HG03045 (cell line): ENCODE measurements around the gene SKIL.

Source experiments
- ATAC-seq: cut with Tn5 transposase; IDR thresholded peaks from one replicate; pipeline ENCODE4 v1.9.1; 2021; ENCODE audit warnings: mild to moderate bottlenecking, moderate library complexity; ENCODE audit not compliant: unreplicated experiment

Gene SKIL

GRCh38 chr3:170386468-170386867 is 29.0 kb downstream of the SKIL start:
- no peak for ATAC-seq

GRCh38 chr3:170387950-170388349 is 30.4 kb downstream of the SKIL start:
- no peak for ATAC-seq

- no peak for ATAC-seq
Observed at GRCh38 chr3:170391108-170391507, 33.6 kb downstream of the SKIL start.

- ATAC-seq: no peak
Observed at GRCh38 chr3:170397685-170398084, 40.2 kb downstream of the SKIL start.

DNA sequence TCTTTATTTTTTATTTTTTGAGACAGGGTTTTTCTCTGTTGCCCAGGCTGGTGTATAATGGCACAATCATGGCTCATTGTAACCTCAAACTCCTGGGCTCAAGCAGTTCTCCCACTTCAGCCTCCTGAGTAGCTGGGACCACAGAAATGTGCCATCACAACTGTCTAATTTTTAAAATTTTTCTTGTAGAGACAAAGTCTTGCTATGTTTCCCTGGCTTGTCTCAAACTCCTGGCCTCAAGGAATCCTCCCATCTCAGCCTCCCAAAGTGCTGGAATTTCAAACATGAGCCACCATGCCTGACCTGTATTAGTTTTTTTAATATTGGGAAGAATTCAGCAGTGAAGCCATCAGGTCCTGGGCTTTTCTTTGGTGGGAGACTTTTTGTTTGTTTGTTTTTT is 47.6 kb downstream of the SKIL start:
- no peak for ATAC-seq

DNA sequence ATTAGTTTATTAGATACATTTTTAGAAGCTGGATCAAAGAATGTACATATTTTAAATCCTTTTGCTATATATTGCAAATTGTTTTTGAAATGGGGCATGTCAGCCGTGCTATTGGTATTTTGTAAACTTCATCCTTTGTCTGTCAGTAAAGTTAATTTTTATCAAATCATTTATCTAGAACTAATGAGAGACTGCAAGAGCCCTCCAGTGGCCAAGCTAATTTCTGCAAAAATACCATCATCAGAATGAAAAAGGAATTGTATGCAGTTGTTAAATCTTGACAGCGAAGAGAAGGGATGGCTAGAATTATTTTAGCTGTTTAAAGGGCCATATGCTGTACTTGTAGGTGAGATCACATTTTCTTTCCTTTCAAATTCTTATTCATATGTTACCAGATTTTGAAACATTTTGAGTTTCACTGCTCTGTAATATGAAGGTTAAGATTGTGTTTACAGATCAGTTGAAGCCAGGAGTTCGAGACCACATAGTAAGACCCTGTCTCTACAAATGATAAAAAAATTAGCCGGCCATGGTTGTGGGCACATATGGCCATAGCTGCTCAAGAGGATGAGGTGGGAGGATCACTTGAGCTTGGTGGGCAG is 53.0 kb downstream of the SKIL start:
- no peak for ATAC-seq

DNA sequence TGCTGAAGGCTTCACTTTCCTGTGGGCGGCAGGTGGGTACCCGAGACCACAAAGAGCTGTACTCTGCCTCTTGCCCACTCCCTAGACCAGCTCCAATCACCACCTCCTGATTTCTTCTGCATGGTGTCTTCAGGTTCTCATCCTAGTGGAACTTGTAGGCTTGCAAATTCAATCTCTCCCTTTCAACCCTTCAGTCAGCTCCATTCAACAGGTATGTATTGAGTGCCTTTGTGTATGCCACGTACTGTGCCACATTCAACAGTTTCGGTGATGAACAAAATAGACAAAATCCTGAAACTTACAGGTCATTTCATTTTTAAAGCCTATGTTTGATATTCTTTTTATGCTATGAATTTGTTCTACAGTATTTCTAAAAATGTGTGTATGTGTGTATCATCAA is 55.8 kb downstream of the SKIL start:
- ATAC-seq: no peak

GRCh38 chr3:170414202-170414663 is 56.7 kb downstream of the SKIL start:
- ATAC-seq: no peak

GRCh38 chr3:170417090-170417489 is 59.6 kb downstream of the SKIL start:
- no peak for ATAC-seq

DNA sequence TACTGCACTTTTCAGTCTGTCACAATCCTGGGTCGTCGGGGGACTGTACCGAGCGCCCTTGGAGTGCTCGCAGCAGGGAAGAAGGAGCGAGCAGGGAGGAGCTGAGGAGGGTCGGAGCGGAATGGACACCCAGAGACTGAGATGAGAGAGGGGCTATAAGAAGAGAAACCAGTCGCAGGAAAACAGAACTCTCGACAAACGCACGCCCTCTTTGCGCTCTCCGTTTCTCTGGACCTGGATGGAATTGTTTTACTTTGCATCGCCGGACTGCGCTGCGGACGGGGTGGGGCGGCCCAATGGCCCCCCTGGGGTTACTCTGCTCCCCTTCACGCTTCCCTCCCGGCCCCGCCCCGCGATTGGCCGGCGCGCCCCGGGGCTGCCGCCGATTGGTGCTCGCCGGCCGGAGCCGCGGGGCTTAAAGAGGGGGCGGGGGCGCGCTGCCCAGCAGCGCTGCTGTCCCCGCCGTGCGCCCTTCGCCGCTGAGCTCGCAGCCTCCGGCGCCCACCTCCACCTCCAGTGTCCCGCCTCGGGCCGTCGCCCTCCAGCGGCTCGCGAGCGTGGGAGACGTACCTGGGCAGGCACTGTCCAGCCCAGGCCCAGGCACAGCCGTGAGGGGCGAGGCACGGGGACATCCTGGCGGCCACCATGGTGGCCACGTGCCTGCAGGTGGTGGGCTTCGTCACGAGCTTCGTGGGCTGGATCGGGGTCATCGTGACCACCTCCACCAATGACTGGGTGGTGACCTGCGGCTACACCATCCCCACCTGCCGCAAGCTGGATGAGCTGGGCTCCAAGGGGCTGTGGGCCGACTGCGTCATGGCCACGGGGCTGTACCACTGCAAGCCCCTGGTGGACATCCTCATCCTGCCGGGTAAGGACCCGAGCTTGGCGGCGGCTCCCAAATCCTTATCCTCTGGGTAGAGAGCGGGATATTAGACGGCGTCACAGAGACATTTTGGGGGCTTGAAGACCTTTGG is 61.2 kb downstream of the SKIL start, which contains the start of gene CLDN11:
TSS of gene CLDN11 (plus strand) at position 447 of the 977 bp plus-strand sequence. CDS start at position 646, 199 bp downstream.
- no peak for ATAC-seq

DNA sequence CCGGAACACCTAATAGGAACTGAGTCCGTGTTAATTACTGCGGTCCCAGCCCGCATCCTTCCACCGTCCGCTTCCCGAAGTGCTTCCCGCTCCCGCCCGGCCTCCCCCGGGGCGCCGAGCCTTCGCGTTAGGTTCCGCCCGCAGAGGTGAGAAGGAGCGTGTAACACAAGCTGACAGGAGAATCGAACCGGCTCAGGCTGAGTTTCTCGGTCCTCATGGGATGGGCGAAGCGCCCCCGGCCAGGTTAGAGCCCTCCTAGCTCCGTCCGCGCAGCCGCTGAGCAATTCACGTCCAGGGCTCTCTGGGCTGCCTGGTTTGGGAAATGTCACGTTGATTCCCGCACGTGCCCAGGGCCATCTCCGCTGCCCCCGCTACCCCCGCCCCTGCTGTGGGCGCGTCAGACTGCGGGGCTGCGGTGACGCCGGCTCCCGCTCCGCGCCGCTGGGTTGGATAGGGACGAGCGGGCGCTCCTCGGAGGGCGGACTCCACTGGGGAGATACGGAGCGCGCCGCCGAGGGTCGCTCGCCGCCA is 62.1 kb downstream of the SKIL start:
- no peak for ATAC-seq

GRCh38 chr3:170420307-170420821 is 62.8 kb downstream of the SKIL start:
- ATAC-seq: no peak

DNA sequence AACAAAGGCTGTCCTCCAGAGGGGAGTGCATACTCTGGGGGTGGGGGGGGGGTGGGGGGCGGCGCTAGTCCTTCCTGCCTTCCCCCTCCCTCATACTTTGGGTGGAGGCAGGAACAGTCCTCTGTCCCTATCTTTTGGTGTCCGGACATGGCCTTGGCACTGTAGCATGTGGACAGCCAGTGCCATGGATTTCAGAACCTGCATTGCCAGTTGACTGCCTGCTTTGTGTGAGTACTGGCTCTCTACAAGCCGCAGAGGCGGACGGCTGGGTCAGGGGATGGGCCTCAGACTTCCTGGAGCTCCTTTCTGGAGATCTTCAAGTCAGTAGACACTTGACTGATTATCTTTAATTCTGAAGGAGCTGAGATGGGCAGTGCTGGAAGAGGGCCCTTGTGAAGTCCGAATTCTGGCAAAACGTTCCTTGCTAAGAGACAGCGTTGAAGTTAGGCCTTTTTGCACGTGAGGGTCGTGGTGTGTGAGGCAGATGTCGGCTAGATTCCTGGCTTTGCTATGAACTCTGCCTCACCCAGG is 63.7 kb downstream of the SKIL start:
- ATAC-seq: no peak

DNA sequence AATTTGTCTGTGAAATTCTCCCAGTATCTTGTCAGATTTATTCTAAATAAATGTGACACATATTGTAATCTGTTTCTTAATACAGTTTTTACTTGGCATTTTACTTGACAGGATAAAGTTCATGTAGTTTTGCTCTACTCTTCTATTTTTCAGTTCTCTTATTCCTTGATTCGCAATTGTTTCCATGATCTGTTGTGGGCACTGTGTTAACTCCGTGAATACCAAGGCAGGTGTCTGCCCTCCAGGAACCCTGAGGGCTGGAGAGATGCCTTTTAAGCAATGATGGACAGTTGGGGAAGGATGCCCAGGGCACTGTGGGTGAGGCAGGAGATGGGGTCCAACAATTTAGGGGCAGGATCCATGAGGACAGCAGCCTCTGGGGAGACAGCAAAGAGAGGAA is 64.2 kb downstream of the SKIL start:
- no peak for ATAC-seq

- ATAC-seq: no peak
Observed at GRCh38 chr3:170423001-170423615, 65.6 kb downstream of the SKIL start.

GRCh38 chr3:170424879-170425278 is 67.4 kb downstream of the SKIL start:
- ATAC-seq: no peak

DNA sequence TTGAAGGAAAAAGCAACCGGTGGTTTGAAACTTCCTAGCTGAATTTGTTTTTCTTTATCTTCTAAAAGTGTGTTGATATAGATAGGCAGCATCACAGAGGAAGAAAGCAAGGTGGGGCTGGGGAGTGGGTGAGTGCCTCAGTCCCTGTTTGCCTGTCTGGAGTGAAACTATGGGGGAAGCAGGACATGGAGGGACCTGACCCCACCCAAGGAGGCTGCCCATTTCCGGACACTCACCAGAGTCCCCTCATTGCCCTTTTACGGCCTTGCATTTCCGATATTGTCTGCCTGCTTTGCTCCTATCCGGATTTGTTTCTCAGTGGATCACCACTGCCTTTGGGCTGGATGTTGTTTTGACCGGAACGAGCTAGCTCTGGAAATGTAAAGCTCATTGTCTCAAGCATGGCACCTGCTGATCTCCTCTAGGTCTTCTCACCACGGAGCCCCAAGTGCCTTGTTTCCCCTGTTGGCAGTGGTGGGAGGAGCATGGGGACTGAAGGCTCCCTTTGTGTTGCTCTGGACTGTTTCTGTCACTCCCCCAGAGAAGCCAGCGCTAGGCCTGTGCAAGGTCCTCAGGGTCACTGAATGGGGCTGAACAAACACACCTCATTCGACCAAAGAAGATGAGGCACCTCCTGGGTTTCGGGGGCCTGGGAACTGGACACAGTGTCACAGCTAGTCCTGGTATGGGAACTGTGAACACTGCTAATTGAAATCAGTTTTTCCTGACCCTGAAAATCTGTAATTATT is 68.2 kb downstream of the SKIL start:
- no peak for ATAC-seq

DNA sequence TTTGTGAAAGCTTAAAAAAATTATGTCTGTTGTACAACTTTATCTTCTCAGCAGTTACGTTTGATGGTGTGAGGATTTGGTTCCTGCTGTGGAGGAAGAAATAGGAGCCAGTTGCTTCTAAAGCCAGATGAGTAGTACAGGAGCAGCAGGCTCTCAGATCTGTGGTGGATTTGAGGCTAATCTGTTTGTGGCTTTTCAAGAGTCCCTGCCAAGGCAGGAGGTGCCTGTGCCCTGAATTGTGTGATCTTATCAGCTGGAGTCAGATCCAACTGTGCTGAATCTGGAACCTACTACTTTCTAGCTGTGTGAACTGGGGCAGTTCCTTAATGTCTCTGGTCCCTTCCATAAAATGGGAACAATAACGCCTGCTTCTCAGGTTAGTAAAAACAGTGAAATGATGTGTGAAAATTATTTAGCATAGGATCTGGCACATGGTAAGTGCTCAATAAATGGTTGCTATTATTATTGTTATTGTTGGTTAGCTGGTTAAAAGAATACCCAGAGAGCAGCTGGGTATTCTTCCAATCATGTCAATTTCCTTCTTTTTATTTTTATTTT is 68.8 kb downstream of the SKIL start:
- ATAC-seq: no peak

DNA sequence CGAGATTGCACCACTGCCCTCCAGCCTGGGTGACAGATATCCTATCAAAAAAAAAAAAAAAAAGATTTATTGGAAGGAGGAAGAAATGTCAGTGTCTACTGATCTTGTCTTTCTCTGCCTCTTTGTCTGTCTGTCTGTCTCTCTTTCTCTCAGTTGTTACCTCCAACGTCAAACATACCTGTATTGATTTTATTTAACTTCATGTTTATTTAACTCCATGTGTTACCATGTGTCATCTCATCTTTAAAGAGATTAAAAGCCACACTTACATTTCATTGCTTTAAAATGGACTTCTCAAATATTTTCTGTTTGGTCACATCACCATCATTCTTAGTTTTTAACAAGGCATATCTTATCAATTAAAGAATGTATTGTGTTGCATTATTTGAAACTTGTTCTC is 70.6 kb downstream of the SKIL start:
- ATAC-seq: no peak

DNA sequence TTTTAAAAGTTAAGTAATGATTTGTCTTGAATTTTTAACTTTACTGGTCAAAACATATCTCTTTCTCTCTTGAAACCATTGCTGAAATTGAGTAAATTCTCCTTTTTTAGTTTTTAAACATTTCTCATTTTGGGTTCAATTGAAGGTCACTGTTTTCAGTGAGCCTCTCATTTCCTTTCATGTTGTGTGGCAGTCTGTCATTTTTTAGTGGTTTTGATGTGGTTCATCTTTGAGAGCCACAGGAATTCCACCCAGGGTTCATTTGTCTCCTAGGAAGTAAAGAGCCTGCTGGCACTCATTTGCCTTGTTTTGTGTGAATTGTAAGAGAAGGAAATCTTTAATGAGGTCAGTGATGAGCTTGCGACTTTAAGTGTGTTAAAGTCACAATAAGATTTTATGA is 71.5 kb downstream of the SKIL start:
- ATAC-seq: no peak
